Liver (tissue), 9 donors: ENCODE results near the gene PYGB. TPM values are rescaled to one million over a fixed set of nuclear protein-coding genes. Genes with fewer than 3 reads are reported as not detected.

Source experiments
- DNase-seq: peaks from one replicate; pipeline ENCODE4 v3.0.0-alpha.2; 2017; ENCODE audit warnings: low spot score
- H3K27ac ChIP-seq, 2 donors: one replicate each; pipeline ENCODE4 v1.7.0; 2013; ENCODE audit warnings: inconsistent platforms in 2 of 2, low read length in 2 of 2, control low read depth in 1 of 2, low read depth in 1 of 2, mild to moderate bottlenecking in 1 of 2
- H3K27me3 ChIP-seq, 4 donors: one replicate each; pipeline versions ENCODE4 v1.6.1 to v1.7.0; 2013; ENCODE audit warnings: low read length in 3 of 4, inconsistent platforms in 1 of 4, mild to moderate bottlenecking in 1 of 4, moderate library complexity in 1 of 4; ENCODE audit not compliant: control insufficient read depth in 4 of 4, insufficient read depth in 4 of 4
- H3K36me3 ChIP-seq, 4 donors: one replicate each; pipeline versions ENCODE4 v1.6.1 to v1.7.0; 2013; ENCODE audit warnings: low read length in 3 of 4, mild to moderate bottlenecking in 3 of 4, low read depth in 1 of 4, moderate library complexity in 1 of 4; ENCODE audit not compliant: control insufficient read depth in 4 of 4, insufficient read depth in 3 of 4
- H3K4me1 ChIP-seq, 4 donors: one replicate each; pipeline versions ENCODE4 v1.6.1 to v1.7.0; 2013; ENCODE audit warnings: low read length in 3 of 4, mild to moderate bottlenecking in 3 of 4, moderate library complexity in 1 of 4; ENCODE audit not compliant: control insufficient read depth in 4 of 4, insufficient read depth in 4 of 4
- H3K4me3 ChIP-seq, 3 donors: one replicate each; pipeline versions ENCODE4 v1.6.1 to v1.7.0; 2013; ENCODE audit warnings: low read length in 3 of 3, control low read depth in 1 of 3, low read depth in 1 of 3, mild to moderate bottlenecking in 1 of 3
- H3K9ac ChIP-seq, 2 donors: one replicate each; pipeline ENCODE4 v1.7.0; 2013; ENCODE audit warnings: low read length in 2 of 2, mild to moderate bottlenecking in 2 of 2, moderate library complexity in 2 of 2, control low read depth in 1 of 2, low read depth in 1 of 2
- H3K9me3 ChIP-seq, 4 donors: one replicate each; pipeline versions ENCODE4 v1.6.1 to v1.7.0; 2013; ENCODE audit warnings: low read length in 3 of 4; ENCODE audit not compliant: control insufficient read depth in 4 of 4
- ATF3 ChIP-seq: IDR thresholded peaks from 2 replicates; pipeline ENCODE4 v1.6.1; 2016; ENCODE audit warnings: antibody characterized with exemption
- CTCF ChIP-seq: fragments of 150-350 bp; IDR thresholded peaks from 2 replicates; pipeline ENCODE4 v1.5.1; 2017; ENCODE audit warnings: improper control_type of control experiment, low read depth, low read length; ENCODE audit not compliant: missing input control
- EGR1 ChIP-seq, 2 donors: IDR thresholded peaks; 2 replicates each; pipeline ENCODE4 v1.6.1; 2016 to 2018; ENCODE audit warnings: antibody characterized with exemption in 2 of 2, low read depth in 2 of 2
- FOXA1 ChIP-seq: IDR thresholded peaks from 2 replicates; pipeline ENCODE4 v1.6.1; 2016; ENCODE audit warnings: antibody characterized with exemption
- FOXA2 ChIP-seq: IDR thresholded peaks from 2 replicates; pipeline ENCODE4 v1.6.1; 2016; ENCODE audit warnings: antibody characterized with exemption
- GABPA ChIP-seq, 2 donors: IDR thresholded peaks in 1 of 2; conservative IDR thresholded peaks in 1 of 2; 2 replicates each; pipeline ENCODE4 v1.6.1; 2016; ENCODE audit warnings: antibody characterized with exemption in 2 of 2, mild to moderate bottlenecking in 1 of 2, moderate library complexity in 1 of 2
- HNF4A ChIP-seq, 2 donors: conservative IDR thresholded peaks; 2 replicates each; pipeline ENCODE4 v1.6.1; 2016; ENCODE audit warnings: antibody characterized with exemption in 2 of 2, mild to moderate bottlenecking in 2 of 2
- HNF4G ChIP-seq: IDR thresholded peaks from 2 replicates; pipeline ENCODE4 v1.6.1; 2016; ENCODE audit warnings: antibody characterized with exemption
- JUND ChIP-seq, 2 donors: IDR thresholded peaks; 2 replicates each; pipeline ENCODE4 v1.6.1; 2016; ENCODE audit warnings: antibody characterized with exemption in 2 of 2
- MAX ChIP-seq: IDR thresholded peaks from 2 replicates; pipeline ENCODE4 v1.6.1; 2016; ENCODE audit warnings: antibody characterized with exemption
- NR2F2 ChIP-seq: IDR thresholded peaks from 2 replicates; pipeline ENCODE4 v1.6.1; 2016; ENCODE audit warnings: antibody characterized with exemption
- RAD21 ChIP-seq, 2 donors: IDR thresholded peaks; 2 replicates each; pipeline ENCODE4 v1.6.1; 2016; ENCODE audit warnings: antibody characterized with exemption in 2 of 2, mild to moderate bottlenecking in 2 of 2
- REST ChIP-seq: IDR thresholded peaks from 2 replicates; pipeline ENCODE4 v1.6.1; 2016; ENCODE audit warnings: antibody characterized with exemption, mild to moderate bottlenecking
- RXRA ChIP-seq, 2 donors: IDR thresholded peaks; 2 replicates each; pipeline ENCODE4 v1.6.1; 2017 to 2018; ENCODE audit warnings: antibody characterized with exemption in 2 of 2, mild to moderate bottlenecking in 1 of 2
- SP1 ChIP-seq: IDR thresholded peaks from 2 replicates; pipeline ENCODE4 v1.6.1; 2018; ENCODE audit warnings: antibody characterized with exemption, mild to moderate bottlenecking
- TAF1 ChIP-seq: conservative IDR thresholded peaks from 2 replicates; pipeline ENCODE4 v1.6.1; 2016; ENCODE audit warnings: antibody characterized with exemption, mild to moderate bottlenecking
- YY1 ChIP-seq: IDR thresholded peaks from 2 replicates; pipeline ENCODE4 v1.6.1; 2016; ENCODE audit warnings: antibody characterized with exemption, mild to moderate bottlenecking
- ZBTB33 ChIP-seq: IDR thresholded peaks from 2 replicates; pipeline ENCODE4 v1.6.1; 2016; ENCODE audit warnings: antibody characterized with exemption
- WGBS: extraction: QIAGEN DNeasy Blood & Tissue Kit; methylation state at CpG from one replicate; pipeline ENCODE4 v1.1.7; 2013; 5-methylcytosine and 5-hydroxymethylcytosine counted together
- polyA plus RNA-seq, 2 donors: library from polyadenylated mRNA; stranded (reverse) in 1 of 2; unstranded in 1 of 2; fragments of 200-250 nt in 1 of 2; fragments of >200 nt in 1 of 2; fragmentation: Nextera tagmentation in 1 of 2; extraction: Ambion mirVana in 1 of 2; gene quantifications; one replicate each; pipeline versions ENCODE4 v1.2.1 to v1.2.3, GENCODE V29; 2013 to 2015
- total RNA-seq, 2 donors: library from RNA; depleted of rRNA; stranded (reverse); fragments of >200 nt; gene quantifications; one replicate each; pipeline ENCODE4 v1.2.3, GENCODE V29; 2014
- donor health status: healthy.
- donor health status: healthy.
- donor health status: healthy.
- donor health status: healthy.
- donor health status: healthy.

The PYGB gene
- total and polyA plus RNA-seq, 4 donors = 3.6 to 11.7 (median 9.8) TPM

GRCh38 chr20:25277051-25277801 lies 29.3 kb downstream of the PYGB start (continued):
- no peak for TF ChIP-seq ZBTB33

- Histone ChIP-seq H3K4me1 (peaks cover 0 to 7% (median 3%) of the 10 kb centered on the region in 4 donors), H3K27ac (no peak overlapping the region), H3K9me3 (no peaks in the 10 kb centered on the region), H3K27me3 (no peaks in the 10 kb centered on the region), H3K9ac (no peak overlapping the region), H3K36me3 (peaks cover 0 to 17% (median 0%) of the 10 kb centered on the region in 4 donors), H3K4me3 (no peak overlapping the region)
- no peak for DNase-seq
- TF ChIP-seq NR2F2 = no peak
- no peak for TF ChIP-seq GABPA (IDR thresholded peaks at IDR 0.05 in 1 of 2, conservative IDR thresholded peaks at IDR 0.05 in 1 of 2)
- TF ChIP-seq SP1 = no peak
- TF ChIP-seq JUND (IDR thresholded peaks at IDR 0.05) = no peak
- no peak for TF ChIP-seq ZBTB33
- TF ChIP-seq HNF4G = no peak
- no peak for TF ChIP-seq EGR1 (IDR thresholded peaks at IDR 0.05; ENCODE audit: low read depth in 2 of 2)
- TF ChIP-seq ATF3 = no peak
- no peak for TF ChIP-seq CTCF
- no peak for TF ChIP-seq FOXA1
- TF ChIP-seq RAD21 (IDR thresholded peaks at IDR 0.05) = no peak
- no peak for TF ChIP-seq HNF4A (conservative IDR thresholded peaks at IDR 0.05)
- no peak for TF ChIP-seq REST
- TF ChIP-seq RXRA (IDR thresholded peaks at IDR 0.05) = no peak
- TF ChIP-seq FOXA2 = no peak
- no peak for TF ChIP-seq YY1
- no peak for TF ChIP-seq MAX
- no peak for TF ChIP-seq TAF1
- 90% methylated on average over 19 of the region's 19 CpGs for WGBS
Observed at GRCh38 chr20:25277941-25278521, 30.1 kb downstream of the PYGB start.
